HG03159 (cell line): Measurements from ENCODE around the gene BAZ2B.
A peak's percentile ranks its signal among the peaks of the same experiment; 100 is the strongest.

ENCODE experiments used
- ATAC-seq: cut with Tn5 transposase; IDR thresholded peaks from one replicate; pipeline ENCODE4 v1.9.1; 2021; ENCODE audit warnings: mild to moderate bottlenecking, moderate library complexity; ENCODE audit not compliant: unreplicated experiment

BAZ2B gene

DNA sequence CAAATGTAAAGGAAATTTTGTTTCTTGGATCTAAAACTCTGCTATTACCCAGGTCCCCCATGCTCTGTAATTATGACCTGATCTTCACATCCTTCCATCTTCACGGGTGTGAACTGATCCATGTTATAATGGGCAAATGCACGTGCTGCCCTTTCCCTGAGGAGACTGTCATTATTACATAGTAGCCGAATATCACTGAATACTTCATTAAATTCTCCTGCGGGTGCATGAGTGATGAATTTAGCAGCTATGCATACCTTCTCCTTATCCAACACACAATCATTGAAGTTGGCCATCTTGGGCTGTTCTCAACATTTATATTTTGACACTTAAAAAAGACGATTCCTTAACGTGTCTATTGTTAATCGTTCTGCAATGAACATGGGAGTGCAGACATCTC, 153.4 kb downstream of the BAZ2B start:
- no peak for ATAC-seq

DNA sequence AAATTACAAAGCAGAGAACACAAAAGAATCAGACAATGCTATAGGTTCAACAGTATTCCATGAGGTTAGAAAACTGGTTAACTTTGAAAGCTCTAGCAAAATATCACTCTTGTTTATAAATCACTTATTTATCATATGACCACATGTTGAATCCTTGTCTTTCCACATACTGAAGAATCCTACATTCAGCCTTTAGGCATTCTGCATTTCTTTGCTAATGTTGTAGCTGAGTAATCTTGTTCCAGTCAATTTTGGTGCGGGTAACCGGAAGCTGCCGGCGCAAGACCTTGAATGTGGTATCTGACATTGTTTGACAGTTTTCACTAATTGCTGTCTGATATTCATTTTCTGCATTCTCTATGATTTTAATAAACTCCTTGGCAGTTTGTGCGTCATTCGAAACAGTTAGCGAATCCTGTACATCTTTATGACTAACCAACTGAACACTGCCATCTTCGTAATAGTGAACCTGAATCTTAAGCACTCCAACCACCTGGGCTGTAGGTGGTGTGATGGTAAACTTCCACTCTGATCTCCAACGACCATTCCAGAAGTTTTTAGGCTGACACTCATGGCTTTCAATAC, 154.1 kb downstream of the BAZ2B start:
- no peak for ATAC-seq

DNA sequence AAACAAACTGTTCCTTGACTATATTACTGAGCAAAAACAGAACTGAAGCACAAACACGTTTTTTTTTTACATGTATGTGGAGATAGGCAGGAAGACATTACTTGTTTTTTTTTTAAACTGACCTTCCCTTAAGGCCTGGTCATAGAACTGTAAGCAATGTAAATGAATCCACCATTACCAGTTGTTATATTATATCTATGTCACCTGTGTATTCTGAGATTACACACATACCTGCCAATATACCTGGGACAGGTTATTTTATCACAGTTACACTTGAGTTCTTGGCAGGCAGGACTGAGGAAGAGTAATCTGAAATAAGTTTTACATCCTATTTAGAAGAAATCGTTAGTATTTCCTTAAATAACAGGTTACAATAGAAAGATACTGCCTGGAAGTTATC, 155.3 kb downstream of the BAZ2B start:
- ATAC-seq, result no peak

DNA sequence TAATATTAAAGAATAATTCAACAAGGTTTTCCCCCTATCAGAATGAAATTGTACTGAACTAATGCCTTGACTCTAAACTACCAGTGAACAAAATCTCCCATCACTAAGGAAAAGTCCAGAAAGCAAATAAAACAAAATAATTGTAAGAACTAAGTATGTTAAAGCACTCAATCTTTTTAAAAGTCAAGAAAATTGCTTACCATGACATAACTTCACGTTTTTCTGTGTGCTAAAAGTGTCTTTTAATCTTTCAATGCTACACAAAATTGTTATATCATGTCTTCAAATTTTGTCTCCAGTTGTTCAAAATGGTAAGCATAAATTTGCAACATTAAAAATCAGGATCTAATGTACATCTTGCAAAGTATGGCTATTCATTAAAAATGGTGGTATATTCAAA, 156.1 kb downstream of the BAZ2B start:
- no peak for ATAC-seq

DNA sequence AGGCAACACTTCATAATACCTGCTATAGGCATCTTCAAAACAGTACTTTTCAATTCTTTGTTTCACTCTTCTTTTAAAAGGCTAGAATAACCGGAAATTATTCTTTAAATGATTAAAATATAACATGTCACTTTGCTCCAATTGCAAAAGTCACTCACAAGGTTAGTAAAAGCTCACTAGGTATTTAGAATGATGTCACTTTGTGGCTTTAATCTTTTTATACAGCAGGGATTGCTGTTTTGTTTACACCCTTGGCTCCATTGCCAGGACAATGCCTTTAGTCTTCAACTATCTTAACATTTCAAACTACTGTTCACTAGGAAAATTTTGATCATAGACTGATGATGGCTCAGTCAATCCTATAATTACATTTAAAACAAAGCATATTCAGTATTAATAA, 157.1 kb downstream of the BAZ2B start:
- ATAC-seq, result no peak

DNA sequence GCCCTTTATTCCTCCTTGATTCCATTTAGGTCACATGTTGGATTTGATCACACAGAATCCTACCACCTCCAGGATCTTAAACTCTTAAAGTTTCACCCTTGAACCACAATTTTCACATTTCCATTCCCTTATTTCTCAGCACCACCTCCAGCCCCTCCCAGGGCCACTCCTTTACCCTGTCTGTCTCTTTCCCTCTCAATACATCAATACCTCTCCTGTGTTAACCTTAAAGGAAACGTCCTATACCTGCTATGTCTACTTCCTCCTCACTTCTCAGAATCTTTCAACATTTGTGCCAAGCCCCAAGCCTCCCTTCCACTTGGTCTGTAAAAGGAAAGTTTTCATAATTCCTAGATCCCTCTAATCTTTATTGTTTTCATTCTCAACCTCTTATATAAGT, 158.8 kb downstream of the BAZ2B start:
- no peak for ATAC-seq

DNA sequence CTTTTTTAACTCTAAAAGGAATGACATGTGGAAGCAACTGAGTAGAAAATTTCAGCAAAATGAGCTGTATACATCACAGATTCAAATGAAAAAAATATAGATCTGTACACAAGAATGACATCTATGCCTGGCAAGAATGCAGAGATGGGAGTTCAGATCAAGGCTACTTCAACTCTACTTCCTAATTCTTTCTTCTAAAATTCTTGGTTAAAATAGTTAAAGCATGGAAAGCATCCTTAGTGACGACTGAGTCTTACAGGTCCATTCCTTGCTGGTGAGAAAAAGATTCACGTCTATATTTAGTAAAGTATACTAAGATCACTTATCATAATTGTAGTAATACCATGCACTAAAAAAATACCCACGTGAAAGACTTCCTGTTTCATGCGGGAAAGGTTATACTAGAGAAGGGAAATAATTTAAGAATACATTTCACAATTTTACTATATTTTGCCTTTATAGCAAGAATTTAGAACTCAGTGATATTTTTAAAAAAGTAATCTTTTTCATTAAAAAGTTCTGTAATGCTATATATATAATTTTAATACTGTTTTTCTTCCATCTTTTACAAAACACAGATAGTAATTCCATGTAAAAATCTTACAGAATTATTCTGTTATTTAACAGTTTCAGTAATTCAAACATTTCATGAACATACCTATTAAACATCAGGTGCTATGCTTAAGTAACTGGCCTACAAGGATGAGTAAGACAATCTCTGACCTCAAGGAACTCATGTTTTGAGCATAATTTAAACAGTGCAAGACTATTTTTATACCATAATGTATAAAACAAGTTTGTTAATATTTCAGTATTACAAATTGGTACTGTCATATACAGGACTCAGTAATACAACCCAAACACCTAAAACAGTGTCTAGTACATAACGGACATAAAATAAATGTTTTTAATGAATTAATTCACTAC, 159.6 kb downstream of the BAZ2B start:
- ATAC-seq, result peak; percentile 57

DNA sequence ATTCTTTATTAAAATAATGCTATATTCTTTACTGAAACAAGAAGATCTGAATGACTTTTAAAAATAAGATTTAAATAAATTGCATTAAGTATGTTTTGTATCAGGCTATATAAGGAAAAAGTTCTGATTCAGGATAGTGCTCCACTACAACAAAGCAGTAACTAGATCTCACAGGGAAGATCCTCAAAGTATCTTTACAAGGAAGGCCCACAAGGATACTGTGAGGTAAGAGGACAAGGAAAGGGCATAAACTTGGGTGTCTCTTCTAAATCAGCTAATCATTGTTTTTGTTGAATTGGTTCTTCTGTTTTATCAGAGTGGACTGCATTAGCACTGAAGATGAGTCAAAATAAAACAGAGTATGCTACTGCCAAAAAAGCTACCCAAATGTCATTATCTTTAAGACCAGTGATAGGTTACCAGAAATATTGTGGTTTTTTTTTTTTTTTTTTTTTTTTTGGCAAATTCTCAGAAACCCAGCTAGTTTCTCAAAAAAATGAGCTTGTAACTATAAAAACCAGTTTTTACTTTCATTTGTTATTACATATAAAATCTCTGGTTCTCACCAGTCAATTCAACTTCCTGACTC, 160.9 kb downstream of the BAZ2B start:
- ATAC-seq, result no peak

DNA sequence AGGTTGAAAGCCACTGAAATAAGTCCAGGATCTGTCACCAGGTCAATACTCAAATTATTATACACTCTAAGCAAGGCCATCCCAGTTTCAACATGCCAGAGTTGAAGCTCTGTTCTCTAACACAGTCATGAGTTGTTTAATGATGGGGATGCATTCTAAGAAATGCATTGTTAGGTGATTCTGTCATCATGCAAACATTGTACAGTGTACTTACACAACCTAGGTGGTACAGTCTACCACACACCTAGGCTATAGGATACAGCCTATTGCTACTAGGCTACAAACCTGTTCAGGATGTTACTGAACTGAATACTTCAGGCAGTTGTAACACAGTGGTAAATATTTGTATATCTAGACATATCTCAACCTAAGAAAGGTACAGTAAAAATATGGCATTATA, 162.2 kb downstream of the BAZ2B start:
- no peak for ATAC-seq

DNA sequence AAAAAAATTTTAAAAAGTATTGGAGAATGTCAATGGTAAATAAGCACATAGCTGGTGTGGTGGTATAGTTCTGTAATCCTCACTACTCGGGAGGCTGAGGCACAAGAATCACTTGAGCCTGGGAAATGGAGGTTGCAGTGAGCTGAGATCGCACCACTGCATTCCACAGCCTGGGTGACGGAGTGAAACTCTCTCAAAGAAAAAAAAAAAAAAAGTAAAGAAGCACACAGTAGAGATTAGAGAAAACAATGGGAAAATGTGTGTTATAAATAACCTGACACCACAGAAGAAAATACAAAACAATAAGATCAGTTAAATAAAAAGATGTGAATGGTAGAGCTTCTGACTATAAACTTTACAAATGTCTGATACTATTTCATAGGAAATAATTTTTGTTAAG, 166.2 kb downstream of the BAZ2B start:
- ATAC-seq, result no peak

DNA sequence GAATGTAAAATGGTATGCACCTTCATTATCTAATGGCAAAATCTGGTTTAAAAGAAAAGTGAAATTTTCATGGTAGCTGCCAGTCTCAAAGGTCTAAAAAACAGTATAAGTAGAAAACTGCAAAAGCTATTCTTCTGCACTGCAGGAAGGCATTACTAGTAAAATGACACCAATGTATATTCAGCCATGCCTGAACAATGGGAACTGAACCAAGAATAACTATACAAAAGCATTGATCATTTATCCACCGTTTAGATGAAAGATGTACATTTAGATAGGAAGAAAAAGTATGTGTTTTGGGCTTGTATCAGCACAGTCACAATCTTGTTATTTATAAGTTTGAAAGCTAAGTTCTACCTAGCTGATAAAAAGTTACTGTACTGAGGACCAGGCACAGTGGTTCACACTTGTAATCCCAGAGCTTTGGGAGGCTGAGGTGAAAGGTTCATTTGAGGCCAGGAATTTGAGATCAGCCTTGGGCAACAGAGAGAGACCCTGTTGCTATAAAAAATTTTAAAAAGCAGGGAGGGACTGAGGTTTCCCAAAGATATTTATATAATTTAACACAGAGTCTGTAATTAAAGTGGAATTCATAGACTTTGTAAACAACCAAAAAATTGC, 166.7 kb downstream of the BAZ2B start:
- no peak for ATAC-seq

DNA sequence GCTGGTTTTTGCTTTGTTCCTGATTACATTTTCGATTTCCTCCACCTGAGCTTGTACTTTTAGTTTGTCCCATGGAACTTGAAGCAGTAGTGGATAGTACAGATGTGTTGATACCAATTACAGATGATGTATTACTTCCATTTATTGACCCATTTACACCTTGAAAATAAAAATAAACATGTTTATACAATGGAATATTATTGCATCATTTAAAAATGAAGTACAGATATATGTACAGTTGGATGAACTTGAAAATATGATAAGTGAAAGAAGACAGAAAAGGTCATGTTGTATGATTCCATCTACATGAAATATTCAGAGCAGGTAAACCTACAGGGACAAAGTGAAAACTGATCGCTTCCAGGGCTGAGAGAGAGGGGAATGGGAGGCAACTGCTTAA, 169.5 kb downstream of the BAZ2B start:
- no peak for ATAC-seq

DNA sequence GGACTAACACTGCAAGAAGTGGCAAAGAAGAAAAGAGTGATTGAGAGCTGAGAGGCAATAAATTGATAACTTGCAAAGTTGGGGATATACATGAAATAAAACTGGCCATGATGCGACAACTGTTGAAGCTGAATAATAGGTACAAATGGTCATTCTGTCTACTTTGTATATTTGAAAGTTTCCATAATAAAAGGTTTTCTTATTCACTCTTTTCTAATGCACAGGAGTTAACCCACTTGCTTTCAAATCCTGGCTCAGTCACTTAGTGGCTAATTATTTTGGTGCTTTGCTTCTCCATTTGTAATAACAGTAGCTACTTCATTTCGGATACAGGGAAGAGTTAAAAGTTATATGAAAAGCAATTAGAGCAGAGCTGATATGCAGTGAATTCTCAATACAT, 170.1 kb downstream of the BAZ2B start:
- no peak for ATAC-seq

DNA sequence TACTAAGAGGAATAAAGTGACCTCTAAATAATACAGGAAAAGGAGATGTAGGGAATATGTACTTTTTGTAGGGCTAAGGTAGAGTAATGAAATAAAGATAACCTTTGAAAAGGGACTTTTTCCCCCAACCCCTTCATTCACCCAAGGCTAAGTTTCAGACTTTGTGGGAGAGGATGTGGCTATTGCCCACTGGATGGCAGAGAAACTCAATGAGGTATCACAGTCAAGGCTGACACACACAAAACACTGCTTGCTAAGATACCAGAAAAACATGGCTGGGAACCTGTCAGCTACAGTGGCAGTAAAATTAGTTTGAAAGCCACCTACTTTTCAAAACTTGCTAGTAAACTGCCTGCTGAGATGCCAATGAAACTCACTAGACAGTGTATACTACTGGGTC, 171.0 kb downstream of the BAZ2B start:
- no peak for ATAC-seq

DNA sequence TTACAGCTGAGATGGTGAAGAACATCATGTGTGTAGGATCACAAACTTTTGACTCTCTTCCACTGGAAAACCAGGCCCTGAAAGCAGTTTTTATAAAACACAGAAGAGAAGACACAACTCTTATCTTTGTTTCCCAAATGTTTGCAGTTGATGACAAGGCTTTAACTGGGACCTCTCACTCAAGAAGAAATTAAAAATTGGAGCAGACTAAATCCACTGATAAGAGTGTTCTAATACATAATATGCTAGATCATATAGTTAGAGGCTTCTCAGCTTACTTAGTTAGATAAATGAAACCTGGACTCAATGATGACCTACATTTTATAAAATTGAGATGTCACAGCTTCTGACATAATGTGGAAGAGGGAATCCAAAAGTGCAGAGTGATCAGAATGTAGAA, 171.6 kb downstream of the BAZ2B start:
- ATAC-seq, result no peak

DNA sequence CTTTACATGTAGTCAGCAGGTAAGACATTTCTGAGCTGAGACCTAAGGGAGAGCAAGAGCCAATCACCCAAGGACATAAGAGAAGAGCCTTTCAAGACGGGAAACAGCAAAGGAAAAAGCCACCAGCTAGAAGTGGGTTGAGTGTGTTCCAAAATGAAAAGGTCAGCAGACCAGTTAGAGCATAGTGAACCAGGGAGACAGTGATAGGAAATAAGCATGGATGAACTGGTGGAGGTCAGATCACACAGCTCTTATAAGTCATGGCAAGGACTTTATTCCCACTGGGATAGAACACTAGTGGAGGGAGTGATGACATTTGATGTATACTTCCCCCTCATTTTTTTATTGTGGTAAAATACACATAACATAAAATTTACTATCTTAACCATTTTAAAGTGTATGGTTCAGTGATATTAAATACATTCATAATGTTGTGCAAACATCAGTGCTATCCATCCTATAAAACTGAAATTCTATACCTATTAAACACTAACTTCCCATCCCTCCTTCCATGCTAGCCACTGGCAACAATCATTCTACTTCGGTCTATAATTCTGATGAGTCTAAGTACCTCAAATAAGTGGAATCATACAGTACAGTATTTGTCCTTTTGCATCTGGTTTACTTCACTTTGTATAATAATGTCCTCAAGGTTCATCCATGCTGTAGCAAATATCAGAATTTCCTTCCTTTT, 174.0 kb downstream of the BAZ2B start:
- ATAC-seq, result no peak

DNA sequence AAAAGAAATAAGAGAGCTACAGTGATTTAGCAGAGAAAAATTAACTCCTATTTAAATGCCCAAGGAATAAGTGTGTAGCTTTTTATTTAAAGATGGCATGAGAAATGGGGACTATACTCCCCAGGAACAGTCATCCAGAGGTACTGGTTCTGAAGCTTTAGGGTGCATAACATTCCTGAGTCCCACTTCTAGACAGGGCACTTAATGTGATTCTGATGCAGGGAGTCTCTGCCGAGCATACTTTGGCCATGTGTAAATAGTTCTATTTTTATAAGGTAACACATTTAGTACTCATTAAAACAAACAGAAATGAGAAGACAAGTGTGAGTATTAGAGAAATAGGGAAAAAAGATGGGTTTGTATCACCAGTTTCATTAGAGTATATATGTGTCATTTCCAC, 175.2 kb downstream of the BAZ2B start:
- ATAC-seq, result no peak

DNA sequence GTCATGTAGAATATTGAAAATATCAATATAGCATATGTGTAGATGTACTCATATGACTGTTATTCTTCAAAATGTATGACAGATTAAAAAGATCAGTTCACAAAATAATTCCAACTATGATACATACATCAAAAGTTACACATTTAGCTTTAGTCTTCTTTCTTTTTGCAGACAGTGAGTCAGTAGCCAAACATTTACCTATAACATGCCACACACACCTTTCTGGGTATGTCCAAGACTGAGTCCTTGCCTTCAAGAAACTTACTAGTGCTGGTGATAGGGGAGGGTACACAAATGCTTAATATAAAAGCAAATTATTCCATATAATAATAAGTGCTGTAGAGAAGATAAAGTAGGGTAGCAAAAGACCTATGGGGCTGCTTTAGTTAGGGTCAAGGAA, 176.9 kb downstream of the BAZ2B start:
- no peak for ATAC-seq

DNA sequence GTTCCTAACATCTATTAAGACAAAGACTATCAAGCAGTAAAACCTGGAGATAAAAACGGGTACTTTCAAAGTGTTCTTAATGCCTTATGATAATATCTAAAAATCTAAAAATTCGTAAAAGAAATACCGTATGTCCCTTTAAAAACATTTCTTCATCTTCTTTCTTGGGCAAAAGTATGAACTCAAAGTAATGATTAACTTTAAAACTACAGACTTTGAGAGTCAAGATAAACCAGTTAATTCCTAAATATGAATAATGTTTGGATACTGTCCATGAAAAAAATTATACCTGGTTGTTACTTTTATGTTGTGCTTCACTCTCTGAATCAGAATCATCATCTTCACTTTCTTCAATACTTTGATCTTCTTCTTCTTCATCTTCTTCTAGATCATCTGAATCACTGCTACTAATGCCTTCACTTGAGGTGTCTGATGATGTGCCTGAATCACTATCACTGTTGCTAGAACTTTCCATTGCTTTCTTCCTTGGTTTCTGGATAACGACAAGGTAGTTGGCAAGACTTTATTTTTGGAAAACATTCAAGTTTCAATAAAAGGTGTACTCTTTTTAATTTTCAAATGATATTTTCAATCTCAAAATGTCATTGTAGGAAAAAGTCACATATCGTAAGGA, 177.5 kb downstream of the BAZ2B start:
- no peak for ATAC-seq

DNA sequence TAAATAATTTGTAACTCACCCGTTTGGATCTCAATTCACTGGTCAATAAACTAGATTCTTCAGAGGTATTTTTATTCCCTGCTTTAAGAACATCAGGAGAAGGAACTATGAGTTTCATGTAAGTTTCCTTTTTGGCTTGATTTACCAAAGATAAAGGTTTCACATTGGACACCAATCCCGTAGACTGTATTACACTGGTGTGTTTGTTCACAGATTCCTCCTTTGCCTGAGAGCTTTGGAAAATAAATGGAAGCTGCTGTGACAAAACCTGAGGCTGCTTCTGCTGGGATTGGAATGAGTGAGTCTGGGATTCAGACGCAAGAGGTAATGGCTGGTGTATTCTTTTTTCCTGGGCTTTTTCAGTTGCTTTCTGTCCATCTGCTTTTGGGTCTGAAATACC, 178.1 kb downstream of the BAZ2B start:
- no peak for ATAC-seq

DNA sequence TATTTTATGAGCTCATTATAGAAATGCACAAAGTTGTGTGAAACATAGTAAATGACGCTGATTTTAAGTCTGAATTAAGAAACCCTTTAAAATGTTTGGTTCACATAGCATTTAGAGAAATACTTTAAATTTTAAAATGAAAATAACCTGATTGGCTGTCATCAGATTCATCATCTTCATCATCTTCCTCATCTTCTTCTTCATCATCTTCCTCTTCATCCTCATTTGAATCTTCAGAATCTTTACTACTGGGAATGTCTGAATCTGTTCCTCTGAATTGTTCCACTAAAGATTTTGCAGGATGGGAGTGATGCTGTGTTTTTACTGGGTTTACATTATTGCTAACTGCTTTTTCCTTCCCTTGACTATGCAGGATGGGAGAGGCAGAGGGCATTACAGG, 183.7 kb downstream of the BAZ2B start:
- no peak for ATAC-seq
